GM12892 (cell line): ENCODE results near the gene ARL17B.
"Not testable (repeated sequence)": the region's sequence is repeated elsewhere in the genome, so short reads cannot be mapped to it uniquely, and the experiment has no call there.

ENCODE experiments used
- POLR2A ChIP-seq: IDR thresholded peaks from 2 replicates; pipeline ENCODE4 v1.6.1; 2011; ENCODE audit warnings: low read depth, low read length, control low read depth
- TAF1 ChIP-seq: IDR thresholded peaks from 2 replicates; pipeline ENCODE4 v1.6.1; 2011; ENCODE audit warnings: low read depth, mild to moderate bottlenecking, control low read depth, low read length, borderline replicate concordance

DNA sequence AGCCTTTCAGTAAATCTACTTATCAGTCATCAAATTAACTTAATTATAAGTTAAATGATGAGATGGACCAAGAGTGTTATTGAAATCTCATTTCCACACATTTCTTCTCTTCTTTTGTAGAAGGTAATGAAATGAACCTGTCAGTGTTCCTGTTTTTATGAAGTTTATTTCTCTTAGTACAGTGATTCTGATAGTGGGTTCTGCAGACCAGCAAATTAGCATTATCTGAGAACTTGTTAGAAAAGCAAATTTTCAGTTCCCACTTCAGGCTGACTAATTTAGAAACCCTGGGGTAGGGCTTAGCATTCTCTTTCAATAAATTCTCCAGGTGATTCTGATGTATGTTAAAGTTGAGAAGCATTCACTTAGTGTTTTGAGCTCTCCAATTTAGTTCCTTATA is 23.9 kb upstream of the ARL17B start:
- TF ChIP-seq POLR2A, TAF1: not testable (repeated sequence)
